ENCODE measurements around the gene SEPTIN8. TPM values are rescaled to one million over a fixed set of nuclear protein-coding genes. Genes with fewer than 3 reads are reported as not detected.
A peak's percentile ranks its signal among the peaks of the same experiment; 100 is the strongest.

Gene SEPTIN8
- total RNA-seq, 1 donor from 2014 or later, result 68.6 TPM

GRCh38 chr5:132736853-132737833, 39.9 kb downstream of the SEPTIN8 start, which contains the start of gene KIF3A:
Gene KIF3A (minus strand): TSS chr5:132737546. CDS start chr5:132737419, 127 bp downstream.
- peak within 1 kb of the TSS; percentile 81 for H3K4me3 ChIP-seq (ENCODE audit: low read depth, low read length)
- H3K36me3 ChIP-seq (ENCODE audit: control insufficient read depth, insufficient read depth, low read length), result no peaks in the 10 kb centered on the region
- no peaks in the 10 kb centered on the region for H3K27me3 ChIP-seq (ENCODE audit: control insufficient read depth, insufficient read depth, low read length)
- TF ChIP-seq CTCF (IDR thresholded peaks at IDR 0.05; ENCODE audit: insufficient read depth, low read length, poor library complexity, severe bottlenecking), result no peak
- peak; percentile 86 for DNase-seq (ENCODE audit: low read depth)

- no peak overlapping the region for H3K4me3 ChIP-seq (ENCODE audit: low read depth, low read length)
- TF ChIP-seq CTCF (IDR thresholded peaks at IDR 0.05; ENCODE audit: insufficient read depth, low read length, poor library complexity, severe bottlenecking), result no peak
- no peaks in the 10 kb centered on the region for H3K36me3 ChIP-seq (ENCODE audit: control insufficient read depth, insufficient read depth, low read length)
- DNase-seq (ENCODE audit: low read depth), result no peak
- no peaks in the 10 kb centered on the region for H3K27me3 ChIP-seq (ENCODE audit: control insufficient read depth, insufficient read depth, low read length)
Measured at GRCh38 chr5:132734687-132735086, 42.4 kb downstream of the SEPTIN8 start.

- DNase-seq (ENCODE audit: low read depth), result no peak
- no peaks in the 10 kb centered on the region for H3K27me3 ChIP-seq (ENCODE audit: control insufficient read depth, insufficient read depth, low read length)
- no peak overlapping the region for H3K4me3 ChIP-seq (ENCODE audit: low read depth, low read length)
- H3K36me3 ChIP-seq (ENCODE audit: control insufficient read depth, insufficient read depth, low read length), result no peaks in the 10 kb centered on the region
- no peak for TF ChIP-seq CTCF (IDR thresholded peaks at IDR 0.05; ENCODE audit: insufficient read depth, low read length, poor library complexity, severe bottlenecking)
Measured at GRCh38 chr5:132733499-132734148, 43.4 kb downstream of the SEPTIN8 start.

GRCh38 chr5:132729896-132730295, 47.1 kb downstream of the SEPTIN8 start:
- no peak for DNase-seq (ENCODE audit: low read depth)
- H3K4me3 ChIP-seq (ENCODE audit: low read depth, low read length), result no peak overlapping the region
- no peaks in the 10 kb centered on the region for H3K27me3 ChIP-seq (ENCODE audit: control insufficient read depth, insufficient read depth, low read length)
- TF ChIP-seq CTCF (IDR thresholded peaks at IDR 0.05; ENCODE audit: insufficient read depth, low read length, poor library complexity, severe bottlenecking), result no peak
- no peaks in the 10 kb centered on the region for H3K36me3 ChIP-seq (ENCODE audit: control insufficient read depth, insufficient read depth, low read length)

GRCh38 chr5:132725745-132726144, 51.3 kb downstream of the SEPTIN8 start:
- DNase-seq (ENCODE audit: low read depth), result no peak
- H3K4me3 ChIP-seq (ENCODE audit: low read depth, low read length), result no peak overlapping the region
- no peaks in the 10 kb centered on the region for H3K27me3 ChIP-seq (ENCODE audit: control insufficient read depth, insufficient read depth, low read length)
- no peaks in the 10 kb centered on the region for H3K36me3 ChIP-seq (ENCODE audit: control insufficient read depth, insufficient read depth, low read length)
- no peak for TF ChIP-seq CTCF (IDR thresholded peaks at IDR 0.05; ENCODE audit: insufficient read depth, low read length, poor library complexity, severe bottlenecking)

Data from kidney epithelial cell (primary cell).